Raji (cell line): ENCODE data around the gene FAF1.

Experiments
- POLR2A ChIP-seq: IDR thresholded peaks from 2 replicates; pipeline ENCODE4 v1.6.1; 2011; ENCODE audit warnings: low read depth, low read length, control low read depth; ENCODE audit not compliant: insufficient read depth

FAF1 gene

GRCh38 chr1:50970931-50971582, 11.0 kb upstream of the FAF1 start:
- TF ChIP-seq POLR2A: no peak

GRCh38 chr1:50970509-50970887, 10.4 kb upstream of the FAF1 start:
- no peak for TF ChIP-seq POLR2A

GRCh38 chr1:50969611-50970508, 9.8 kb upstream of the FAF1 start, which contains the start of gene CDKN2C:
CDKN2C (plus strand) TSS chr1:50970245; CDS start chr1:50970369, 124 bp downstream.
- TF ChIP-seq POLR2A: peak; percentile 95

GRCh38 chr1:50968821-50969610, 8.9 kb upstream of the FAF1 start:
- peak; percentile 64; the same call in 1 of the 2 replicates for TF ChIP-seq POLR2A

- peak; percentile 56 for TF ChIP-seq POLR2A
These were observed 8.2 kb upstream of the FAF1 start for GRCh38 chr1:50968158-50968820.

GRCh38 chr1:50967416-50968157, 7.5 kb upstream of the FAF1 start:
- no peak for TF ChIP-seq POLR2A

GRCh38 chr1:50966991-50967390, 6.9 kb upstream of the FAF1 start:
- TF ChIP-seq POLR2A: no peak

- no peak for TF ChIP-seq POLR2A
These were observed 4.8 kb upstream of the FAF1 start for GRCh38 chr1:50964863-50965262.

- TF ChIP-seq POLR2A: no peak
These were observed 659 bp downstream of the FAF1 start for GRCh38 chr1:50959303-50959912.

GRCh38 chr1:50955116-50955515, 5.0 kb downstream of the FAF1 start:
- no peak for TF ChIP-seq POLR2A

GRCh38 chr1:50950396-50950795, 9.7 kb downstream of the FAF1 start:
- no peak for TF ChIP-seq POLR2A

- TF ChIP-seq POLR2A: no peak
These were observed 10.6 kb downstream of the FAF1 start for GRCh38 chr1:50949286-50949982.

GRCh38 chr1:50942334-50942733, 17.7 kb downstream of the FAF1 start:
- no peak for TF ChIP-seq POLR2A
